PC-9 (cell line): ENCODE measurements around the gene CRELD2. TPM values are rescaled to one million over a fixed set of nuclear protein-coding genes. Genes with fewer than 3 reads are reported as not detected.
A peak's percentile ranks its signal among the peaks of the same experiment; 100 is the strongest.

Source experiments
- BruUV-seq: library from RNA; stranded (reverse); fragments of 400-500 nt; replicated peaks from 2 replicates; lab custom pipeline; 2021; lab: Mats Ljungman, UMichigan
- CTCF ChIA-PET: fragments of 300-600 bp; sonication (Branson Sonifier 250); formaldehyde crosslinking; loops from one replicate; lab custom pipeline; 2022; ENCODE audit warnings: antibody characterized with exemption; lab: Charles Lee
- POLR2A ChIA-PET: fragments of 300-600 bp; sonication (Branson Sonifier 250); formaldehyde crosslinking; loops from one replicate; lab custom pipeline; 2022; ENCODE audit warnings: antibody characterized with exemption; ENCODE audit not compliant: unreplicated experiment; lab: Charles Lee
- DNase-seq, 2 experiments: peaks; one replicate each; pipeline versions ENCODE4 v3.0.0 to v3.0.0-alpha.2; 2015 to 2022; ENCODE audit warnings: mixed read lengths in 1 of 2
- H2AFZ ChIP-seq: fragments of 200-600 bp; sonication (generic); 2 replicates; pipeline ENCODE4 v1.8.1; 2017; ENCODE audit warnings: antibody characterized with exemption
- H3F3A ChIP-seq: fragments of 200-600 bp; sonication (generic); 2 replicates; pipeline ENCODE4 v1.8.1; 2017; ENCODE audit warnings: antibody characterized with exemption, mild to moderate bottlenecking, low read depth; ENCODE audit not compliant: insufficient read depth
- H3K27ac ChIP-seq: fragments of 200-600 bp; sonication (generic); 2 replicates; pipeline ENCODE4 v1.6.1; 2016; ENCODE audit warnings: mixed run types
- H3K27me3 ChIP-seq: fragments of 200-600 bp; sonication (generic); 2 replicates; pipeline ENCODE4 v1.6.1; 2016; ENCODE audit warnings: low read depth, mixed run types; ENCODE audit not compliant: insufficient read depth
- H3K36me3 ChIP-seq: fragments of 200-600 bp; sonication (generic); 2 replicates; pipeline ENCODE4 v1.6.1; 2016; ENCODE audit warnings: low read depth, mixed run types
- H3K4me1 ChIP-seq: fragments of 200-600 bp; sonication (generic); replicated peaks from 2 replicates; pipeline ENCODE4 v1.6.1; 2016; ENCODE audit warnings: mixed run types; ENCODE audit not compliant: insufficient read depth
- H3K4me2 ChIP-seq: fragments of 200-600 bp; sonication (generic); 2 replicates; pipeline ENCODE4 v1.6.1; 2017; ENCODE audit warnings: mixed run types
- H3K4me3 ChIP-seq: fragments of 200-600 bp; sonication (generic); 2 replicates; pipeline ENCODE4 v1.6.1; 2016; ENCODE audit warnings: mixed run types
- H3K79me2 ChIP-seq: fragments of 200-600 bp; sonication (generic); 2 replicates; pipeline ENCODE4 v1.6.1; 2017; ENCODE audit warnings: low read depth, mixed run types
- H3K9me2 ChIP-seq: fragments of 200-600 bp; sonication (generic); 2 replicates; pipeline ENCODE4 v1.8.1; 2017; ENCODE audit warnings: mild to moderate bottlenecking; ENCODE audit not compliant: insufficient read depth
- H3K9me3 ChIP-seq: fragments of 200-600 bp; sonication (generic); 2 replicates; pipeline ENCODE4 v1.8.1; 2016; ENCODE audit warnings: low read depth; ENCODE audit not compliant: insufficient read depth
- H4K20me1 ChIP-seq: fragments of 200-600 bp; sonication (generic); 2 replicates; pipeline ENCODE4 v1.8.1; 2017; ENCODE audit not compliant: insufficient read depth
- EZH2 ChIP-seq: fragments of 200-600 bp; sonication (generic); IDR thresholded peaks from 2 replicates; pipeline ENCODE4 v1.8.0; 2017; ENCODE audit warnings: antibody characterized with exemption, low read depth
- intact Hi-C: fragments of 100-400 bp; cut with micrococcal nuclease; formaldehyde crosslinking; loops from one replicate; pipeline ENCODE4 v1.10.0; 2022; ENCODE audit not compliant: unreplicated experiment
- total RNA-seq: library from RNA; stranded (reverse); gene quantifications from 2 replicates; pipeline ENCODE4 v1.2.3, GENCODE V29; 2021
- TF ChIP-seq, protein P1 (sequence below): fragments of 200-600 bp; sonication (generic); conservative IDR thresholded peaks from 2 replicates; pipeline ENCODE4 v1.6.1; 2017; ENCODE audit warnings: mixed run types, antibody characterized with exemption, mild to moderate bottlenecking, moderate library complexity

The CRELD2 gene
- total RNA-seq, 1 experiment from 2014 or later = 30.7 TPM

DNA sequence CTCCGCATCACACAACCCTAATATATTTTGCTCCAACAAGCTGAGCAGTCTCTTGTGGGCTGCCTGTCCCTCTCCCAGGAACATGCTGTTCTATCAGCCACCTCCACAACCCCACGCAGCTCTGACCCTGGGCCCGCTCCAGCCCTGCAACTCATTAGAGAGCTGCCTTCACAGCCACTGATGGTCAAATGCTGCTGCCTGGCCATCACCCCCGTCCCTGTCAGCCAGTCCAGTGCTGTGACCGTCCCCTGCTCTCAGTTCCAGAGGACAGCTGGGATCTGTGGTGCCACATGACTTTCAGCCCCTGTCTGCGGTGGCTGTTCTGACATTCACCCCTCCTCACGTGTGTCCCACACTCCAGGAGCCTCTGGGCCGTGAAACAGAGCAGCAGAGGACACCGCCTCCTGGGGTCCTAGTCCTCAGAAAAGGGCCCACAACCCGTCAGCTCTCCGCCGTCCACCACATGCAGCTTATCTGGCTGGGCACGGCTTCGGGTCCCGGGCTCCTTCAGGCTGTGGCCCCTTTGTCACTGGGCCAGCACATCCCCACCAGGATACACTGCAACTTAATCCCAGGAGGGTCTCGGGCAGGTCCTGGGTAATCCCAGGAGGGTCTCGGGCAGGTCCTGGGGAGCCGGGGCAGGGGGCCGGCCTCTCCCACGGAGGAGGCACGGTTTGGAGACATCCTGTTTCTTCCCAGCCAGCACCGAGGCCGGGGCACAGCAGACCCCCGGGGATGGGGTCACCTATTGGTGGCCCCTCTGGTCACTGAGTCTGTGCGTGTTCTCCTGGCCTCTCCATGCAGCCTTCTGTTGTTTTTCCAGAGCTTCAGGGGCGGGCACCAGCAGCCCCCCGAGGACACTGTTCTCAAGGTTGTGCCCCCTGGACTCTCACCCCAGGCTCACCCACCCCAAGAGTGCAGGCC lies 15.1 kb downstream of the CRELD2 start:
- H3K4me2 ChIP-seq = peak overlapping the region; percentile 58; the same call in 1 of the 2 replicates

DNA sequence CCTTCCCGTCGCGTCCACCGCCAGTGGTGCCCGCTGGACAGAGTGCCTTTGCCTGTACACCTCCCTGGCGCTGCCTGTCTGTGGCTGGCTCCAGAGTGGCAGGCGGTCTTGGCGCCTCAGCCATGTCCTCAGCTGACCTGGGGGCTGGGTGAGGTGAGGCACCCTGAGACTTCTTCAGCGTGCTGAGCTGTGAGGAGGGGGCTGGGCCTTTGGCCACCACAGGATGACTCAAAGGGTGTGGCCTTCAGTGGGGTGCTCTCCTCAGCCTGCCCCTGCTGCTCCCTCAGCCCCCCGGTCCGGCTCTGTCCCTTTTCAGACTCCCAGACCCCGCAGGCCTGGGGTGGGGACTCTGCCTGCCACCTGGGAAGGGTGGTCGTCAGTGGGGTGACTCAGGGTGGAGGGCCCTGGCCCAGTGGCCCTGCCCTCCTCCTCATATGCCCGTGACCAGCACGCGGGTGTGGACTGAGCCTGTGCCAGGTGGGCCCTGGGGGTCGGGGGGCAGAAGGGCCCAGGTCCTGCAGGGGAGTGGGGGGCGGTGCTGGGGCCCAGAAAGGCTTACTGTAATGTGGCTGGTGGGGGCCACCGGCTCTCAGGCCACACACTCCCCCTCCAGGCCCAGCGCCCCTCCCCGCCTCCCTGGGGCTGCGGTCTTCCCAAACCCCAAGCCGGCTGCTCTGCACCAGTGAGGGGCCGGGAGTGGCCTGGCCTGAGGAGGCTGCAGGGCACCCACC lies 15.9 kb downstream of the CRELD2 start:
- peaks cover 29% of the 10 kb centered on the region for H3K4me1 ChIP-seq
- intact Hi-C loops = no loop called here

More for the DNA sequence above, 15.1 kb downstream of the CRELD2 start:
- Histone ChIP-seq H3K9me2 (no peaks in the 10 kb centered on the region), H3K27ac (no peak overlapping the region), H3K36me3 (no peaks in the 10 kb centered on the region), H3K4me3 (no peak overlapping the region), H3K79me2 (no peaks in the 10 kb centered on the region), H3F3A (peaks cover 37% of the 10 kb centered on the region), H3K9me3 (no peaks in the 10 kb centered on the region), H2AFZ (no peak overlapping the region), H4K20me1 (no peaks in the 10 kb centered on the region), H3K4me1 (peaks cover 29% of the 10 kb centered on the region), H3K27me3 (no peaks in the 10 kb centered on the region; the same call in 1 of the 2 replicates)
- no peak for DNase-seq
- ChIA-PET POLR2A (interaction anchor here (0.5 to 1.0 kb wide), 4 partner anchors 17 to 69 kb away, joined by 3 to 4 read pairs (median 4); partner anchors contain the start of gene PIM3), CTCF (no interaction called here)
- BruUV-seq = TSS peak; percentile 62
- intact Hi-C loops = no loop called here
- TF ChIP-seq EZH2 = no peak
- TF ChIP-seq, protein P1, sequence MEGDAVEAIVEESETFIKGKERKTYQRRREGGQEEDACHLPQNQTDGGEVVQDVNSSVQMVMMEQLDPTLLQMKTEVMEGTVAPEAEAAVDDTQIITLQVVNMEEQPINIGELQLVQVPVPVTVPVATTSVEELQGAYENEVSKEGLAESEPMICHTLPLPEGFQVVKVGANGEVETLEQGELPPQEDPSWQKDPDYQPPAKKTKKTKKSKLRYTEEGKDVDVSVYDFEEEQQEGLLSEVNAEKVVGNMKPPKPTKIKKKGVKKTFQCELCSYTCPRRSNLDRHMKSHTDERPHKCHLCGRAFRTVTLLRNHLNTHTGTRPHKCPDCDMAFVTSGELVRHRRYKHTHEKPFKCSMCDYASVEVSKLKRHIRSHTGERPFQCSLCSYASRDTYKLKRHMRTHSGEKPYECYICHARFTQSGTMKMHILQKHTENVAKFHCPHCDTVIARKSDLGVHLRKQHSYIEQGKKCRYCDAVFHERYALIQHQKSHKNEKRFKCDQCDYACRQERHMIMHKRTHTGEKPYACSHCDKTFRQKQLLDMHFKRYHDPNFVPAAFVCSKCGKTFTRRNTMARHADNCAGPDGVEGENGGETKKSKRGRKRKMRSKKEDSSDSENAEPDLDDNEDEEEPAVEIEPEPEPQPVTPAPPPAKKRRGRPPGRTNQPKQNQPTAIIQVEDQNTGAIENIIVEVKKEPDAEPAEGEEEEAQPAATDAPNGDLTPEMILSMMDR = no peak

More for the DNA sequence above, 15.9 kb downstream of the CRELD2 start:
- no peaks in the 10 kb centered on the region for H3K9me3 ChIP-seq
- peak; percentile 77 to 88 for DNase-seq
- ChIA-PET CTCF (no interaction called here), POLR2A (interaction anchor here (0.5 to 1.0 kb wide), 5 partner anchors 15 to 70 kb away, joined by 3 to 4 read pairs (median 3); partner anchors contain the start of gene PIM3)
- H3K27ac ChIP-seq = no peak overlapping the region
- no peak overlapping the region; the same call in 1 of the 2 replicates for H3K4me3 ChIP-seq
- no peaks in the 10 kb centered on the region; the same call in 1 of the 2 replicates for H3K27me3 ChIP-seq
- TSS peak; percentile 68 for BruUV-seq
- H3K79me2 ChIP-seq = no peaks in the 10 kb centered on the region
- no peak overlapping the region for H2AFZ ChIP-seq
- H3F3A ChIP-seq = peaks cover 37% of the 10 kb centered on the region
- no peak for TF ChIP-seq EZH2
- TF ChIP-seq, protein P1 = no peak
- no peaks in the 10 kb centered on the region for H4K20me1 ChIP-seq
- no peaks in the 10 kb centered on the region for H3K9me2 ChIP-seq
- H3K4me2 ChIP-seq = peak overlapping the region; percentile 58
- no peaks in the 10 kb centered on the region for H3K36me3 ChIP-seq
